ENCODE data around the gene SCLT1. TPM values are rescaled to one million over a fixed set of nuclear protein-coding genes. Genes with fewer than 3 reads are reported as not detected.

The SCLT1 gene
- total and polyA plus RNA-seq, 3 donors from 2014 or later: 5.9 to 25.3 (median 17.5) TPM

DNA sequence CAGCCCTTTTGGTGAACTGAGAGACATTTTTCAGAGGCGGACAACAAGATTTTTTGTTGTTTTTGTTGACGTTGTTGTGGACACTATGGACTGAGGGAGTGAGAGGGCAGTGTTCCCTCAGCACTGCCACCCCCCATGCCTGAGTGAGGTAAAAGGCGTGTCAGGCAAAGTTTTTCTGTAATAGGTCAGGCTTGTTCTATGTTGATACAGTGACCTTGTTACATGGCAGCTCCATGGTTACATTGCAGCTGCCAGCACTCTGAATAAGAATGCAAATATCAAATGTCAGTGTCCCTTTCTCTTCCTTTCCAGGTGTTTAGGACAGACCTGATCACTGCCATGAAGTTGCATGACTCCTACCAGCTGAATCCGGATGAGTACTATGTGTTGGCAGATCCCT, 247.3 kb downstream of the SCLT1 start:
- no peak overlapping the region for H3K4me3 ChIP-seq
- TF ChIP-seq, protein P1, sequence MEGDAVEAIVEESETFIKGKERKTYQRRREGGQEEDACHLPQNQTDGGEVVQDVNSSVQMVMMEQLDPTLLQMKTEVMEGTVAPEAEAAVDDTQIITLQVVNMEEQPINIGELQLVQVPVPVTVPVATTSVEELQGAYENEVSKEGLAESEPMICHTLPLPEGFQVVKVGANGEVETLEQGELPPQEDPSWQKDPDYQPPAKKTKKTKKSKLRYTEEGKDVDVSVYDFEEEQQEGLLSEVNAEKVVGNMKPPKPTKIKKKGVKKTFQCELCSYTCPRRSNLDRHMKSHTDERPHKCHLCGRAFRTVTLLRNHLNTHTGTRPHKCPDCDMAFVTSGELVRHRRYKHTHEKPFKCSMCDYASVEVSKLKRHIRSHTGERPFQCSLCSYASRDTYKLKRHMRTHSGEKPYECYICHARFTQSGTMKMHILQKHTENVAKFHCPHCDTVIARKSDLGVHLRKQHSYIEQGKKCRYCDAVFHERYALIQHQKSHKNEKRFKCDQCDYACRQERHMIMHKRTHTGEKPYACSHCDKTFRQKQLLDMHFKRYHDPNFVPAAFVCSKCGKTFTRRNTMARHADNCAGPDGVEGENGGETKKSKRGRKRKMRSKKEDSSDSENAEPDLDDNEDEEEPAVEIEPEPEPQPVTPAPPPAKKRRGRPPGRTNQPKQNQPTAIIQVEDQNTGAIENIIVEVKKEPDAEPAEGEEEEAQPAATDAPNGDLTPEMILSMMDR (IDR thresholded peaks at IDR 0.05): no peak
- no peak for TF ChIP-seq POLR2A (IDR thresholded peaks at IDR 0.05)
- H3K36me3 ChIP-seq (ENCODE audit: low read depth, missing control alignments): no peaks in the 10 kb centered on the region
- intact Hi-C loops (cut with DNase I; ENCODE audit: low total_unique reads): no loop called here
- H3K4me1 ChIP-seq: peaks cover 35% of the 10 kb centered on the region
- no peak for DNase-seq
- 77 to 78% methylated on average over 4 of the region's 4 CpGs for WGBS, 2 donors
- no peaks in the 10 kb centered on the region for H3K9me3 ChIP-seq
- H3K27me3 ChIP-seq: no peaks in the 10 kb centered on the region
- H3K27ac ChIP-seq: peak overlapping the region in 1 of 2 donors; percentile 79

- peak; percentile 87 for DNase-seq
Measured at GRCh38 chr4:128844931-128845330, 248.4 kb downstream of the SCLT1 start.

GRCh38 chr4:128841402-128841801, 251.9 kb downstream of the SCLT1 start:
- 90 to 92% methylated on average over 2 of the region's 2 CpGs for WGBS, 2 donors
- H3K27ac ChIP-seq: no peak overlapping the region
- no peaks in the 10 kb centered on the region for H3K9me3 ChIP-seq
- H3K36me3 ChIP-seq (ENCODE audit: low read depth, missing control alignments): no peaks in the 10 kb centered on the region
- H3K4me3 ChIP-seq: no peak overlapping the region
- H3K4me1 ChIP-seq: peaks cover 33% of the 10 kb centered on the region
- H3K27me3 ChIP-seq: no peaks in the 10 kb centered on the region
- TF ChIP-seq, protein P1 (IDR thresholded peaks at IDR 0.05): no peak
- TF ChIP-seq POLR2A (IDR thresholded peaks at IDR 0.05): no peak
- intact Hi-C loops (cut with DNase I; ENCODE audit: low total_unique reads): no loop called here
- no peak for DNase-seq

More at GRCh38 chr4:128844931-128845330, 248.4 kb downstream of the SCLT1 start:
- no peak for TF ChIP-seq POLR2A (IDR thresholded peaks at IDR 0.05)
- TF ChIP-seq, protein P1 (IDR thresholded peaks at IDR 0.05): no peak
- Histone ChIP-seq H3K27me3 (no peaks in the 10 kb centered on the region), H3K4me3 (no peak overlapping the region), H3K27ac (peak overlapping the region in 1 of 2 donors; percentile 79), H3K36me3 (ENCODE audit: low read depth, missing control alignments) (no peaks in the 10 kb centered on the region), H3K9me3 (no peaks in the 10 kb centered on the region), H3K4me1 (peaks cover 35% of the 10 kb centered on the region)
- intact Hi-C loops (cut with DNase I; ENCODE audit: low total_unique reads): no loop called here
- 31 to 46% methylated on average over 4 of the region's 4 CpGs for WGBS, 2 donors

DNA sequence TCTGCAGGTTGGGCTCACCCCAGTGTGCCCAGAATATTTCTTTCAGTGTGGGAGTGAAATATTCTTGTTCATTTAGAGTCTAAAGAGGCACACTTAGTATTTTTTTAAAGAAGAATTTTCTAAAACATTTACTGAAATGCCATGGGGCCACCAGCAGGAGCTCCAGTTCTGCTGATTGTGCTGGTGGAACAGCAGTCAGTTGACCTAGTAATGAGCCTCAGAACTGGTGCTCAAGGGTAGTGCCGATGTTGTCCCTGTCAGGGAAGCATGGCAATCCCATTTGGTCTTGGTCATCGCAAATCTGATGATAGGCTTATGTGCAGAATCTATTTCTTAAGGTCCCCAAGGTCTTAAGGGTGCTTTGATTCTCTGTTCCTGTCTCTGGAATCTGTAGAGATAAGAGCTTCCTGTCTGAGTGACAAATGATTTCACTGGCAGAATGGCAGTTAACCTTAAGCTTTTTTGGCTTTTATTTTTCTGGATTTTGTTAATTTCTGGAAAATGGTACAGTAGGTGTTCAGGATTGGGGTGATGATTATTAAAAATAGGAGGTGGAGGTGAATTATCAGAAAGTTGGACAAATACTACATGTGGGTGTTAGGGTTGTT, 252.5 kb downstream of the SCLT1 start:
- H3K4me3 ChIP-seq: no peak overlapping the region
- peaks cover 28% of the 10 kb centered on the region for H3K4me1 ChIP-seq
- no peak overlapping the region for H3K27ac ChIP-seq
- no peaks in the 10 kb centered on the region for H3K27me3 ChIP-seq
- no peaks in the 10 kb centered on the region for H3K9me3 ChIP-seq
- TF ChIP-seq, protein P1 (IDR thresholded peaks at IDR 0.05): no peak
- no peak for TF ChIP-seq POLR2A (IDR thresholded peaks at IDR 0.05)
- intact Hi-C loops (cut with DNase I; ENCODE audit: low total_unique reads): no loop called here
- WGBS, 2 donors: 84 to 86% methylated on average over 2 of the region's 2 CpGs
- no peaks in the 10 kb centered on the region for H3K36me3 ChIP-seq (ENCODE audit: low read depth, missing control alignments)
- no peak for DNase-seq

DNA sequence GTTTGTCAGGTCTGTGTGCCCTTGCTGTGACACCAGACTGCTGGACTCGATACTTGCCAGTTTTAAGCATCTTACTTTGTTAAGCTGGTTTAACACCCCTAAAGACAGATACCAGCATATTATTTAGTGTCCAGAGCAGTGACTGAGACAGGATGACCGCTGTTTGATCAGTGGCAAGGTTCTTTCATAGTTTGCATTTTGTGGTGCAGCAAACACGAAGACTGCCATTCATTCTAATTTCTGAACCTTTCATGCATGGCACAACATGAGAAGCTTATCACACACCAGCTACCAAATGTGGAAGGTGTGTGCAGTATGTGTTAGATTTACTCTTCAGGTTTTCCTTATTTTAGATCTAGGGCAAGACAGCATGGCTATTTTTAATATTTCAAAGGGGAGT, 255.7 kb downstream of the SCLT1 start:
- WGBS, 2 donors: 99 to 100% methylated on average over 3 of the region's 3 CpGs
- TF ChIP-seq, protein P1 (IDR thresholded peaks at IDR 0.05): no peak
- TF ChIP-seq POLR2A (IDR thresholded peaks at IDR 0.05): no peak
- Histone ChIP-seq H3K27me3 (no peaks in the 10 kb centered on the region), H3K27ac (no peak overlapping the region), H3K4me3 (no peak overlapping the region), H3K36me3 (ENCODE audit: low read depth, missing control alignments) (no peaks in the 10 kb centered on the region), H3K9me3 (no peaks in the 10 kb centered on the region), H3K4me1 (peaks cover 5% of the 10 kb centered on the region)
- no peak for DNase-seq
- intact Hi-C loops (cut with DNase I; ENCODE audit: low total_unique reads): no loop called here

Data from testis (tissue), 3 donors.